SK-N-SH (cell line): Measurements from ENCODE around the gene MED15. TPM values are rescaled to one million over a fixed set of nuclear protein-coding genes. Genes with fewer than 3 reads are reported as not detected.

ENCODE experiments used
- CTCF ChIA-PET: fragments of 300-600, 350-600 bp; formaldehyde crosslinking; extraction: SDS; loops from one replicate; lab custom pipeline; 2021; lab: Yijun Ruan, JAX
- POLR2A ChIA-PET: fragments of 350-600 bp; sonication (Branson Sonifier 250); formaldehyde crosslinking; extraction: SDS; loops from one replicate; lab custom pipeline; 2020; ENCODE audit warnings: antibody characterized with exemption, inconsistent platforms; lab: Yijun Ruan, JAX
- DNase-seq: peaks from one replicate; pipeline ENCODE4 v3.0.0; 2012
- H2AFZ ChIP-seq: fragments of 200-600 bp; sonication (generic); 2 replicates; pipeline ENCODE4 v1.8.1; 2016; ENCODE audit warnings: antibody characterized with exemption, mild to moderate bottlenecking, low read depth
- H3F3A ChIP-seq: fragments of 200-600 bp; sonication (generic); replicated peaks from 2 replicates; pipeline ENCODE3; 2016; ENCODE audit warnings: antibody characterized with exemption, mild to moderate bottlenecking; ENCODE audit not compliant: insufficient read depth
- H3K27ac ChIP-seq, 2 experiments: fragments of 200-500 bp in 1 of 2; fragments of 200-600 bp in 1 of 2; sonication (Bioruptor generic) in 1 of 2; sonication (generic), shearing (Covaris generic) in 1 of 2; 2 replicates each; pipeline versions ENCODE4 v1.5.1 to v1.6.1; 2014 to 2016; ENCODE audit warnings: low read depth in 2 of 2, inconsistent platforms in 1 of 2, low read length in 1 of 2, mild to moderate bottlenecking in 1 of 2, mixed read lengths in 1 of 2
- H3K27me3 ChIP-seq: fragments of 200-600 bp; sonication (generic), shearing (Covaris generic); 2 replicates; pipeline ENCODE4 v1.6.1; 2016; ENCODE audit warnings: mixed run types; ENCODE audit not compliant: insufficient read depth
- H3K36me3 ChIP-seq, 2 experiments: fragments of 200-500 bp in 1 of 2; fragments of 200-600 bp in 1 of 2; sonication (Bioruptor generic) in 1 of 2; sonication (generic) in 1 of 2; replicated peaks in 1 of 2; 2 replicates each; pipeline versions ENCODE3 to v1.5.1; 2014 to 2016; ENCODE audit warnings: low read length in 1 of 2, mild to moderate bottlenecking in 1 of 2; ENCODE audit not compliant: insufficient read depth in 2 of 2, control insufficient read depth in 1 of 2
- H3K4me1 ChIP-seq, 2 experiments: fragments of 200-500 bp in 1 of 2; fragments of 200-600 bp in 1 of 2; sonication (Bioruptor generic) in 1 of 2; sonication (generic), shearing (Covaris generic) in 1 of 2; 2 replicates each; pipeline versions ENCODE4 v1.5.1 to v1.6.1; 2014 to 2016; ENCODE audit warnings: low read depth in 1 of 2, low read length in 1 of 2, mixed run types in 1 of 2; ENCODE audit not compliant: insufficient read depth in 2 of 2, control insufficient read depth in 1 of 2
- H3K4me2 ChIP-seq: fragments of 200-600 bp; sonication (generic), shearing (Covaris generic); 2 replicates; pipeline ENCODE4 v1.6.1; 2017; ENCODE audit warnings: mixed run types
- H3K4me3 ChIP-seq, 2 experiments: fragments of 200-500 bp in 1 of 2; fragments of 200-600 bp in 1 of 2; sonication (Bioruptor generic) in 1 of 2; sonication (generic), shearing (Covaris generic) in 1 of 2; 2 replicates each; pipeline versions ENCODE4 v1.5.1 to v1.8.1; 2014 to 2016; ENCODE audit warnings: low read depth in 2 of 2, inconsistent platforms in 1 of 2, low read length in 1 of 2, mild to moderate bottlenecking in 1 of 2, mixed read lengths in 1 of 2, moderate library complexity in 1 of 2
- H3K79me2 ChIP-seq: fragments of 200-600 bp; sonication (generic); 2 replicates; pipeline ENCODE4 v1.8.1; 2017; ENCODE audit warnings: mild to moderate bottlenecking; ENCODE audit not compliant: insufficient read depth
- H3K9ac ChIP-seq: fragments of 200-600 bp; sonication (generic); 2 replicates; pipeline ENCODE4 v1.6.1; 2017; ENCODE audit warnings: mixed run types
- H3K9me2 ChIP-seq: fragments of 200-600 bp; sonication (generic); 2 replicates; pipeline ENCODE4 v1.6.1; 2017; ENCODE audit warnings: mixed run types
- H3K9me3 ChIP-seq: fragments of 200-600 bp; sonication (generic); 2 replicates; pipeline ENCODE4 v1.6.1; 2017; ENCODE audit warnings: mixed run types, mild to moderate bottlenecking, moderate library complexity
- H4K20me1 ChIP-seq: fragments of 200-600 bp; sonication (generic); 2 replicates; pipeline ENCODE4 v1.6.1; 2017; ENCODE audit warnings: mild to moderate bottlenecking, mixed run types; ENCODE audit not compliant: insufficient read depth
- CHD2 ChIP-seq: fragments of 150-350 bp; IDR thresholded peaks from 2 replicates; pipeline ENCODE4 v1.6.1; 2018; ENCODE audit warnings: low read length; ENCODE audit not compliant: partially characterized antibody
- CTCF ChIP-seq: fragments of 200-600 bp; sonication (generic); IDR thresholded peaks from 2 replicates; pipeline ENCODE4 v1.6.1; 2017; ENCODE audit warnings: antibody characterized with exemption, mild to moderate bottlenecking, moderate library complexity
- ELF1 ChIP-seq: IDR thresholded peaks from 2 replicates; pipeline ENCODE4 v1.4.0; 2012
- EZH2phosphoT487 ChIP-seq: fragments of 200-600 bp; sonication (generic); IDR thresholded peaks from 2 replicates; pipeline ENCODE4 v1.6.1; 2017; ENCODE audit warnings: low read depth, mixed run types, mild to moderate bottlenecking, antibody characterized with exemption, moderate library complexity, borderline replicate concordance
- FOSL2 ChIP-seq: IDR thresholded peaks from 2 replicates; pipeline ENCODE4 v1.4.0; 2012; ENCODE audit warnings: low read depth, mild to moderate bottlenecking, moderate library complexity, borderline replicate concordance
- FOXM1 ChIP-seq: IDR thresholded peaks from 2 replicates; pipeline ENCODE4 v1.4.0; 2012; ENCODE audit warnings: low read depth, mild to moderate bottlenecking
- GABPA ChIP-seq: IDR thresholded peaks from 2 replicates; pipeline ENCODE4 v1.4.0; 2012; ENCODE audit warnings: low read depth, mild to moderate bottlenecking
- IRF3 ChIP-seq: fragments of 150-350 bp; IDR thresholded peaks from 2 replicates; pipeline ENCODE4 v1.6.1; 2016; ENCODE audit warnings: mild to moderate bottlenecking, low read depth, low read length
- JUND ChIP-seq: IDR thresholded peaks from 2 replicates; pipeline ENCODE4 v1.4.0; 2012
- NFIC ChIP-seq: IDR thresholded peaks from 2 replicates; pipeline ENCODE4 v1.4.0; 2012; ENCODE audit warnings: borderline replicate concordance
- RCOR1 ChIP-seq: fragments of 150-350 bp; IDR thresholded peaks from 2 replicates; pipeline ENCODE4 v1.6.1; 2017; ENCODE audit warnings: antibody characterized with exemption, low read length
- RXRA ChIP-seq: IDR thresholded peaks from 2 replicates; pipeline ENCODE4 v1.4.0; 2012; ENCODE audit warnings: low read depth, mild to moderate bottlenecking, borderline replicate concordance
- SMC3 ChIP-seq: IDR thresholded peaks from 2 replicates; pipeline ENCODE4 v1.6.1; 2012; ENCODE audit warnings: low read depth, low read length, improper control_type of control experiment
- YY1 ChIP-seq: IDR thresholded peaks from 2 replicates; pipeline ENCODE4 v1.4.0; 2012; ENCODE audit warnings: low read depth, mild to moderate bottlenecking
- WGBS: methylation state at CpG from one replicate; pipeline ENCODE4 v1.1.6; 2017; ENCODE audit warnings: low lambda C conversion rate; 5-methylcytosine and 5-hydroxymethylcytosine counted together
- polyA plus RNA-seq, 3 experiments: library from polyadenylated mRNA; depleted of rRNA; stranded (reverse); fragments of >200 nt; gene quantifications; 2 replicates each; pipeline ENCODE4 v1.2.3, GENCODE V29; 2012

The MED15 gene
- polyA plus RNA-seq, 1 of the 3 experiments (the other 2 are of a cell fraction): 45.1 TPM

GRCh38 chr22:20459862-20460261 is 47.5 kb upstream of the MED15 start:
- Histone ChIP-seq H3K4me2 (no peak overlapping the region), H3K79me2 (no peaks in the 10 kb centered on the region), H3K27ac (no peak overlapping the region; a peak in 1 of 4 replicates), H2AFZ (no peak overlapping the region), H3K9me2 (no peaks in the 10 kb centered on the region), H3K36me3 (peaks cover 13 to 30% of the 10 kb centered on the region in 2 experiments), H3K9ac (no peak overlapping the region), H3K4me1 (peaks cover 0 to 7% of the 10 kb centered on the region in 2 experiments; a peak in 1 of 4 replicates), H3K9me3 (no peaks in the 10 kb centered on the region), H3F3A (no peaks in the 10 kb centered on the region), H3K4me3 (no peak overlapping the region), H3K27me3 (no peaks in the 10 kb centered on the region), H4K20me1 (no peaks in the 10 kb centered on the region)
- no peak for DNase-seq
- TF ChIP-seq FOXM1 (no peak), FOSL2 (no peak), SMC3 (no peak), RXRA (no peak), CTCF (no peak)
- ChIA-PET POLR2A (no interaction called here), CTCF (interaction anchor here (1.1 to 2.6 kb wide), 2 partner anchors 37 to 41 kb away, joined by 3 to 17 read pairs; no protein-coding TSS in a partner anchor)
- 100% methylated on average over 3 of the region's 4 CpGs for WGBS

GRCh38 chr22:20463324-20464095 is 43.9 kb upstream of the MED15 start:
- TF ChIP-seq ELF1 (no peak), CHD2 (no peak), NFIC (no peak)
- Histone ChIP-seq H3K4me2 (no peak overlapping the region), H4K20me1 (no peaks in the 10 kb centered on the region), H2AFZ (no peak overlapping the region), H3K27ac (no peak overlapping the region), H3K9me2 (no peaks in the 10 kb centered on the region), H3K79me2 (no peaks in the 10 kb centered on the region), H3K9me3 (no peaks in the 10 kb centered on the region), H3K27me3 (no peaks in the 10 kb centered on the region), H3K36me3 (peaks cover 9 to 29% of the 10 kb centered on the region in 2 experiments), H3K4me1 (no peaks in the 10 kb centered on the region), H3K9ac (no peak overlapping the region), H3K4me3 (no peak overlapping the region), H3F3A (no peaks in the 10 kb centered on the region)
- POLR2A ChIA-PET: no interaction called here
- WGBS: 91% methylated on average over 2 of the region's 2 CpGs
- CTCF ChIA-PET: interaction anchor here (1.5 to 1.6 kb wide), 2 partner anchors 42 to 45 kb away, joined by 3 to 8 read pairs; no protein-coding TSS in a partner anchor
- no peak for DNase-seq

GRCh38 chr22:20464096-20464614 is 43.3 kb upstream of the MED15 start:
- peaks cover 9 to 29% of the 10 kb centered on the region in 2 experiments for H3K36me3 ChIP-seq
- no peak overlapping the region for H3K4me3 ChIP-seq
- H4K20me1 ChIP-seq: no peaks in the 10 kb centered on the region
- DNase-seq: no peak
- no peaks in the 10 kb centered on the region for H3K9me3 ChIP-seq
- H3K27ac ChIP-seq: no peak overlapping the region
- WGBS: 97% methylated on average over 9 of the region's 11 CpGs
- ChIA-PET POLR2A (no interaction called here), CTCF (interaction anchor here (1.3 to 1.6 kb wide), 2 partner anchors 8 to 46 kb away, joined by 7 to 8 read pairs; no protein-coding TSS in a partner anchor)
- no peak overlapping the region for H3K9ac ChIP-seq
- no peaks in the 10 kb centered on the region for H3K27me3 ChIP-seq
- H2AFZ ChIP-seq: no peak overlapping the region
- H3K4me1 ChIP-seq: peaks cover 0 to 2% of the 10 kb centered on the region in 2 experiments; a peak in 1 of 4 replicates
- H3F3A ChIP-seq: no peaks in the 10 kb centered on the region
- no peaks in the 10 kb centered on the region for H3K79me2 ChIP-seq
- no peaks in the 10 kb centered on the region for H3K9me2 ChIP-seq
- H3K4me2 ChIP-seq: no peak overlapping the region
- TF ChIP-seq RXRA (no peak), JUND (no peak), EZH2phosphoT487 (no peak), GABPA (no peak), YY1 (no peak), RCOR1 (no peak), IRF3 (no peak), CTCF (no peak), CHD2 (no peak), FOXM1 (no peak)
